GM12874 (cell line): Measurements from ENCODE around the gene LENEP.

ENCODE experiments used
- TF ChIP-seq, protein P1 (sequence below): IDR thresholded peaks from 2 replicates; pipeline ENCODE4 v1.5.1; 2011; ENCODE audit warnings: low read depth, mild to moderate bottlenecking, control low read depth, low read length, moderate library complexity; ENCODE audit not compliant: insufficient read depth

Gene LENEP

DNA sequence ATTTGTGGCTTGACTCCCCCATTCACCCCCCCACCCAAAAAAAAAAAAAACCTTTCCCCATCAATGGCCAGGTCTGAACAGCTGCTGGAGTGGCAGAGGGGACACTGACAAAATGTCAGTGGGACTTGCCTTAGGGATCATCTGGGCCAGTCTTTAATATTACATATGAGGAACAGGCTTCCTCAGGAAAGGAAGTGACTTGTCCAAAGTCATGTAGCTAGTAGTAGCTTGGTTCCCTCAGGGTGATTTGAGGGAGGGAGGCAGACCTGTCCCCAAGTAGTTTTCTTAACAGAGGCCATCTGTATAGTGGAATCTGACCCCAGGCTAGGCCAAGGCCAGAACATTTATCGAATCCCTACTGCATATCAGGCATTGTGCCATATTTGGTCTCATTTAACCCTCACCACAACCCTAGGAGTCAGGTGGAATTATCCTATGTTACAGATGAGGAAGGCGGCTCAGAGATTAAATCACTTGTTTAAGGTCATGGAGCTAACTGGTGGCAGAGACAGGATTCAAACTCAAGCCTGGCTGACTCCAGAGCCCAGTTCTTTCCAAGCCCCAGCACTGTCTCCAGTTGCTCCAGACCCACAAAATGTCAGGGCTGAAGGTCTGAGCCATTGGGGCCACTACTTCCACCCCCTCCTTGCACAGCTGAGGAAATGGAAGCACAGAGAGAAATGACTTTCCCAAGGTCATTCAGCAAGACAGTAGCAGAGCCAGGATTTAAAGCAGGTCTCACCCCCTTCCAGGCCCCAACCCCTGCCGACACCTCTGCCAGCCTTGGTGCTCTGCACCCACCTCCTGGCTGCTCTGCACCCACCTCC is 19.6 kb downstream of the LENEP start:
- TF ChIP-seq, protein P1, sequence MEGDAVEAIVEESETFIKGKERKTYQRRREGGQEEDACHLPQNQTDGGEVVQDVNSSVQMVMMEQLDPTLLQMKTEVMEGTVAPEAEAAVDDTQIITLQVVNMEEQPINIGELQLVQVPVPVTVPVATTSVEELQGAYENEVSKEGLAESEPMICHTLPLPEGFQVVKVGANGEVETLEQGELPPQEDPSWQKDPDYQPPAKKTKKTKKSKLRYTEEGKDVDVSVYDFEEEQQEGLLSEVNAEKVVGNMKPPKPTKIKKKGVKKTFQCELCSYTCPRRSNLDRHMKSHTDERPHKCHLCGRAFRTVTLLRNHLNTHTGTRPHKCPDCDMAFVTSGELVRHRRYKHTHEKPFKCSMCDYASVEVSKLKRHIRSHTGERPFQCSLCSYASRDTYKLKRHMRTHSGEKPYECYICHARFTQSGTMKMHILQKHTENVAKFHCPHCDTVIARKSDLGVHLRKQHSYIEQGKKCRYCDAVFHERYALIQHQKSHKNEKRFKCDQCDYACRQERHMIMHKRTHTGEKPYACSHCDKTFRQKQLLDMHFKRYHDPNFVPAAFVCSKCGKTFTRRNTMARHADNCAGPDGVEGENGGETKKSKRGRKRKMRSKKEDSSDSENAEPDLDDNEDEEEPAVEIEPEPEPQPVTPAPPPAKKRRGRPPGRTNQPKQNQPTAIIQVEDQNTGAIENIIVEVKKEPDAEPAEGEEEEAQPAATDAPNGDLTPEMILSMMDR = no peak

DNA sequence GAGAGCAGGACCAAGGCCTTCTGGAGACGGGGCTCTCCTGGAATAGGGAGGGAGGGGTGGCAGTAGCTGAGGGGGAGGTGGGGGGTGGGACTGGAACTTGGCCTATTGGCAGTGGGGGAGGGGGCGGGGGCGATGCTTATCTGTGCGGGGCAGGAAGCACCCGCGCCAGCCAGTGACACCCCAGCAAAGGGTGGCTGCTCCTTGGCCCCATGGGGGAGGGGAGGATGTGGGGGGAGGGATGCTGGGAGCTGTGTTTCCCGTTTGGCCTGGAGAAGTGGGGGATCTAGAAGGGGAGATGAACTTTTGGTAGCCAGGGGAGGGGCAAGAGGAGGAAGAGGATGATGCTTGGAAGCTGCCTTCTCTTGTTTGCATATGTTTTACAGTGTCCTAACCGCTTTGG is 20.2 kb downstream of the LENEP start:
- TF ChIP-seq, protein P1 = no peak

DNA sequence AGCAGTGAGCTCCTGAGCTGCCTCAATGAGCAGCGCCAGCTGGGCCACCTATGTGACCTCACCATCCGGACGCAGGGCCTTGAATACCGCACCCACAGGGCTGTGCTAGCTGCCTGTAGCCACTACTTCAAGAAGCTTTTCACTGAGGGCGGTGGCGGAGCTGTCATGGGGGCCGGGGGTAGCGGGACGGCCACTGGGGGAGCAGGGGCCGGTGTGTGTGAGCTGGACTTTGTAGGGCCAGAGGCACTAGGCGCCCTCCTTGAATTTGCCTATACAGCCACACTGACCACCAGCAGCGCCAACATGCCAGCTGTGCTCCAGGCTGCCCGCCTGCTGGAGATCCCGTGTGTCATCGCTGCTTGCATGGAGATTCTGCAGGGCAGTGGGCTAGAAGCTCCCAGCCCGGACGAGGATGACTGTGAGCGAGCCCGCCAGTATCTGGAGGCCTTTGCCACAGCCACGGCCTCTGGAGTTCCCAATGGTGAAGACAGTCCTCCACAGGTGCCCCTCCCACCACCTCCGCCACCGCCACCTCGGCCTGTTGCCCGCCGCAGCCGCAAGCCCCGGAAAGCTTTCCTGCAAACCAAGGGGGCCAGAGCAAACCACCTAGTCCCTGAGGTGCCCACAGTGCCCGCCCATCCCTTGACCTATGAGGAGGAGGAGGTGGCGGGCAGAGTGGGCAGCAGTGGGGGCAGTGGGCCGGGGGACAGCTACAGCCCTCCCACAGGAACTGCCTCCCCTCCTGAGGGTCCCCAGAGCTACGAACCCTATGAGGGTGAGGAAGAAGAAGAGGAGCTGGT is 21.5 kb downstream of the LENEP start:
- TF ChIP-seq, protein P1 = no peak

DNA sequence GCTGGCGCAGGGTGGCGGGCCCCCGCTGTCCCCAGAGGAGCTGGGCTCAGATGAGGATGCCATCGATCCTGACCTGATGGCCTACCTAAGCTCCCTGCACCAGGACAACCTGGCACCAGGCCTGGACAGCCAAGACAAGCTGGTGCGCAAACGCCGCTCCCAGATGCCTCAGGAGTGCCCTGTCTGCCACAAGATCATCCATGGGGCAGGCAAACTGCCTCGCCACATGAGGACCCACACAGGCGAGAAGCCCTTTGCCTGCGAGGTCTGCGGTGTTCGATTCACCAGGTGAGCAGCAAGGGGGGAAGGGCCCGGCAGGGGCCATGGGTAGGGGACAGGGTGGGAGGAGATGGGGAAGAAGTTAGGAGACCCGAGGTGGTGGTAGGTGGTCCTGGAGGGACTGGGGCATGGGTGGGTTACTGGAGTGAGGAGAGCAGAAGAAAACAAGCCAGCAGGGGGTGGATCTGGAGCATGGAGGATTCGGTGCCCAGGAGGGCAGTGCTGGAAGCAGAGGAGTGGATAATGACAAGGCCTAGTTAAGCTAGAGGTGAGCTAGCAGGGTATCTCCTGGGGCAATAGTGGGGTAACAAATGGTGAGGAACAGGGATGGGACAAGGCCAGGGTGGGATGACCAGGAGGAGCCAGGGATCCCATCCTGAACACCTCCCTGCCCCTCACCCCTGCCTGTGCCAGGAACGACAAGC is 22.3 kb downstream of the LENEP start:
- TF ChIP-seq, protein P1 = no peak

DNA sequence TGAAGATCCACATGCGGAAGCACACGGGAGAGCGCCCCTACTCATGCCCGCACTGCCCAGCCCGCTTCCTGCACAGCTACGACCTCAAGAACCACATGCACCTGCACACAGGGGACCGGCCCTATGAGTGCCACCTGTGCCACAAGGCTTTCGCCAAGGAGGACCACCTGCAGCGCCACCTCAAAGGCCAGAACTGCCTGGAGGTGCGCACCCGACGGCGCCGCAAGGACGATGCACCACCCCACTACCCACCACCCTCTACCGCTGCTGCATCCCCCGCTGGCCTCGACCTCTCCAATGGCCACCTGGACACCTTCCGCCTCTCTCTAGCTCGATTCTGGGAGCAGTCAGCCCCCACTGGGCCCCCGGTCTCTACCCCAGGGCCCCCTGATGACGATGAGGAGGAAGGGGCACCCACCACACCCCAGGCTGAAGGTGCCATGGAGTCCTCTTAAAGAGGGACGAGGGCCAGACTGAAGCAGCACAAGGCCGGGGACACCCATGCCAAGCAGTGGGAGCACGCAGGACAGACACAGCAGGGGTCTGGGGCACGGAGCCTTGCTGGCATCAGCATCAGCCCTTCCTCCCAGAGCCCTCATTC is 22.9 kb downstream of the LENEP start:
- TF ChIP-seq, protein P1 = no peak

DNA sequence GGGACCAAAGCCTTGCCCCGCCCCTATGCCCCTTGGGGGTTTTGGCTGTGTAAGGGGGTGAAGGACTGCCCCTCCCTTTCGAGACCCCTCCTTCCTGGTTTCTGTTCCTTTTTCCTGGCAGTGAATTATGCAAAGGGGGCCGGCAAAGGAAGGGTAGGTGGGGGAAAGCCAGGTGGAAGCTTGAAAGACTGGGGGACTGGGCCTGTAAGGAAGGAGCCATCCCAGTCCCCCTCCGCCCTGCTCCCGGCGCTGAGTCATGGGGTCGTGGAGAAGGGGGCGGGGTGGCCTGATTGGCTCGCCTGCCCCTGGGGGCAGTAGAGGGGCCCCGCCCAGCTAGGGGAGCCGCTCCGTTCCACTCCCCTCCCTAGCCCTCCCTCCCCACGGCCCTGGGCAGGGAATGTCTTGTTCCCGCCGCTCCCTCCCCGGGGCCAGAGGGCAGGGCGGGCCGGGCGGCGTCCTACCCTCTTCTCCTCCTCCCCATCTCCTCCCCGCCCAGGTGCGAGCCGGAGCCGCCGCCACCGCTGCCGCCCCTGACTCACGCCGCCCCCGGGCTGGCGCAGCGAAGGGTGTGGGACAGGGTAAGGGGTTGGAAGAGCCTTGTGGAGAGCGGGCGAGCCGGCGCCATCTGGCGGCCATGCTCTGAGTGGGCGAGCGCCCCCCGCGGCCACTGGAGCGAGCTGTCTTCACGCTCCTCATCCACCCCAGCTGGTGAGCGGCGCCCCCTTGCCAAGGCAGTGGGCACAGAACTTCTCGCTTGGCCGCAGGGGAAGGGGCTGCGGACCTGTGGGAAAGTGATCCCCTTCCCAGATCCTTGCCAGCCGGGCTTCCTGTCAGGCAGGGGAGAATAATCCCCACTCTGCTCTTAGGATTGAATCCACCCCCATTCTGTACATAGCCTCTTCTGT is 23.9 kb downstream of the LENEP start:
- TF ChIP-seq, protein P1 = peak; percentile 100
